ENCODE measurements around the gene VSTM2L.
"Not testable (repeated sequence)": the region's sequence is repeated elsewhere in the genome, so short reads cannot be mapped to it uniquely, and the experiment has no call there.

Gene VSTM2L

GRCh38 chr20:37902504-37903313, at the start of gene VSTM2L:
Gene VSTM2L, plus strand, starts transcription at chr20:37903127. Its CDS starts 224 bp downstream, at chr20:37903351.
- DNase-seq, result no peak

DNA sequence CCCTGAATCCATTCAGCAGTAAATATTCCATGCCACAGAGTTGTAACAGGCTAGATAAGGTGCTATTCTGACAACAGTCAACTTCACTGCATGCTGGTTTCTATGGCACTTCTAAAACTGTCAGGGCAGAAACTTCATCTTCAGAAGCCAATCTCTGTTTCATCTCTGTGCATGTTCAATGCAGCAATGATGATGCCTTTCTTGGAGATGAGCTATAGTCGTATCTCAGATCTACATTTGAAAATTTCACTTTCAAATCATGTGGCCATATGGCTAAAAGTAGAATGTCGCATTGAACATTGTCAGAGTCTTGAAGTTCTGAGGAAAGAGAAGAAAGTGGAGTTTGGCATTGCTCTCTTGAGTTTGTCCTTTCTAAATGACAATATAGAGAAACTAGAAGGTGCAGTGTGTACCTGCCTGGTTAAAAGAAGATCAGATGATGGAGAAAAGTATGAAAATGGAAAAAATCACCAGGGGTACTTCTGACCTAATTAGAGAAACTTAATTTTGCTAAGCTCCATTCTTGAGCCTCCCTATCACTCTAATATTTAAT, 49.0 kb upstream of the VSTM2L start:
- no peak for DNase-seq

DNA sequence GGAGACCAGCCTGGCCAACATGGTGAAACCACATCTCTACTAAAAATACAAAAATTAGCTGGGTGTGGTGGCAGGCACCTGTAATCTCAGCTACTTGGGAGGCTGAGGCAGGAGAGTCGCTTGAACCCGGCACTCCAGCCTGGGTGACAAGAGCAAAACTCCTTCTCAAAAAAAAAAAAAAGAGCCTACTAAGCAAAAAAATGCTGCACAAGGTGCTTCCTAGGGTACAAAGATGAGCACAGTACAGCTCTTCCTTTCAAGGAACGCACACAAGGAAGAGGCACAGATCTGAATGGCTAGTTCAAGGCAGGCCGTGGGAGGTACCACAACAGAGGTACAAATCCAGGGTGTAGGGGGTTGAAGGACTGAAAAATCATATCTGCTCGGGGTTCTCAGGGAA, 46.9 kb upstream of the VSTM2L start:
- DNase-seq, result not testable (repeated sequence)

DNA sequence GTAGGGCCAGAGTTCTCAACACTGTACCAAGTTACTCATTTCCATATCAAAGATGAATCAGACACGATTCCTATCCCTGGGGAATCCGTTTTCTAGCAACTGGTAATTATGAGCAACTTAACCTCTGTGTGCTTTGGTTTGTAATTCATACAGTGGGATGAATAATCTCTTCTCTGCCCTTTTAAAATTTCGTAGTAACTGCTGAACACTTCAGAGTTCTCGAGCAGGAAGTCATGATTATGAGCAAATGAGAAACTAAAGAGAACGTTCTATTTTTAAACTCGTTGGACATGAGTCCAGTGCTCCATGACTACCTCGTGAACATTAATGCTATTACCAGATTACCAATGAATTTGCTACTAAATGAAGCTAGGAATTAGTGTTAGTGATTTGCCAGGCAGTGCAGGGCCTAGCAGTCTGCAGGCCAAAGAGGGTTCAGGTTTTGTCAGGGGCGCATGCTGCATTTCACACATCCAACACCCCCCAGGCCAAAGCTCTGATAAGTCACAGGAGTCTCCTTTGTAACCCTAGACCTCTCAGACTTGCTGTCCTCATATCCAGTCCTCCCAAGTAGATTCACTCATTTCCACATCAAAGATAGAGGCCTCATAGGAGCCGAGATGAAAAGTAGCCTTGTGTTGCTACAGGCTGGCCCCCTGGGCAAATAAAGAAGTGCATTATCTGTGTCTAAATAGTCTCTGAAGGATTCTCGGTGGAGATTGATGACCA, 45.8 kb upstream of the VSTM2L start:
- DNase-seq, result no peak

DNA sequence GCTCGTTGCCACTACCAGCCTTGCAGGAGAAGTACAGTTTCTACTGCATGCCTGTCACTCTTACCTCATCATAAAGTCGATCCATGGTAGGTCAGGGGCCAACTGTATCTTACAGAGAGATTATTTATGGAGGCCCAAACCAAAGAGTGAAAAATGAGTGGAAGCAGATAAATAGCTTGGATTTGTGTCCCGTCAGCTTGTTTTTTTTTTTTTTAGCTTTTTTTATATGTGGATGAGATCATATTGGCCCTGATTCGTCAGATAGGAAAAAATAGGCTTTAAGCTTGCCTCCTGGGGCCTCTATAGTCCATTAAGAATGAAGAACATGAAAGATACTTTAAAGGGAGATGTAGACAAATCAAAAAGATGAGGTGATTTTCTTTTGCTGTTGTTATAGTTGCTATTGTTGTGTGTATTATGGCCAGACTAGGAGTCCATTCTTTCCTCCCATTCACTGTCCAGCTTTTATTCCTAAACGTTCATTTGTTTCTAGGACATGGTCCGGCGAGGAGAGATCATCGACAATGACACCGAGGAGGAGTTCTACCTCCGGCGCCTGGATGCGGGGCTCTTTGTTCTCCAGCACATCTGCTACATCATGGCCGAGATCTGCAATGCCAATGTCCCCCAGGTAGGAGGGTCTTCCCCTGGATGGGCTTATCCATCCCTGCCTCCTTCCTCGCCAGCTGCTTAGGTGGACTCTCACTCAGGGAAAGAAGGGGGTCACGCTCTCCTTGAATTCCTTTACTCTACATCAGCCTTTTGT, 43.3 kb upstream of the VSTM2L start:
- DNase-seq, result no peak

DNA sequence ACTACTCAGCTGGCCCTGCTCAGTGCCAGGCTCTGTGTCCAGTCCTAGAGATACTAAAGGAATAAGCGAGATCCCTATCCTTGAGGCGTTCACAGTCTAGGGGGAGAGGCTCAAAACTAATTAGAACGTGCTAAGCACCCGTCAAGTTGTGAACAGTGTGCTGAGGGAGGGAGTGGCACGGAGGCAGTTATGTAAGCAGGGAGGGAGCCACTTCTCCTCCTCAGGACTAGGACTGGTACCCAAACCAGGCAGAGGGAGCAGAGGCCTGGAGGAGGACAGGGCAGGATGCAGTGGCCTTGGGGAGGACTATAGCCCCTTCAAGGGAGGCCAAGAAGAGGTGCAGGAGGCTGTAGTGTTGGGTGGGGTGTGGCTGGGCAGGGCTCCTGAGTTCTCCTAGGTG, 39.6 kb upstream of the VSTM2L start:
- no peak for DNase-seq

- DNase-seq, result no peak
These were observed 38.6 kb upstream of the VSTM2L start for GRCh38 chr20:37864298-37864697.

- no peak for DNase-seq
These were observed 36.9 kb upstream of the VSTM2L start for GRCh38 chr20:37866051-37866450.

DNA sequence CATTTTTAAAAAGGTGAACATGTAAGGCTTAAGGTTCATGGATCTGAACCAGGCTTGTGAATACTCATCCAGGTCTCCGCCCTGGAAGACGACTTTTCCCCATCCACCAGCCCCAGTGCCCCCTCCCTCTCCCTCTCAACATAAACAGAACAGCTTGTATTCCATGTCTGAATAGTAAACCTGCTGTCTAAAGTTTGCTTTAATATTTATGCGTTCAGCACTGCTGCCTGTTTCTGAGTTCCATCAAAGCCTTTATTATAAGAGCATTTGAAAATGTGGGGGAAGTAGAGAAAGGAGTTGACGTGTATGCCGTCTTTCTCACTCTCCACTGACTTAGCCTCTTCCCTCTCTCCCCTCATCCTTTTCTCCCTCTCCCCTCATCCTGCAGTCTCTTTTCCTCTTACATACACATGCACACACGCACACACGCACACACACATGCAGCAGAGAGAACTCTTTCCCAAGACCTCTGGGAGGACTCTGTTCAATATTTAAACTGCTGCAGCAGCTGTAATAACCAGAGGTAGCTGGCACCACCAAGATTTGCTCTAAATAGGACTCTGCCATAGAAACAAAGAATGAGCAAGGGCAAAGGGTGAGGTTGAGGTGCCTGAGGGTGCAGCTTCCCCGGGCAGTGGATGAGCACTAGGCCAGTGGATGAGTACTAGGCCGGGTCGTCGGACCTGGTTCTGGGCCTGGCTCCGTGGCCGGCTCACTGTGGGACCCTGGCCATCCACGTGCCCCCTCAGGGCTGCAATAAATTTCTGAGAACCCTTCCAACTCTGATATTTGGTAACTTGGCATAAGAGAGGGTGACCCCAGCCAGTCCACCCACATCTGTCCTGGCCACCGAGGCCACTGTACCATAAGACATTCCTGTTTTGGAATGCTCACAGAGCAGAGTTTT, 35.4 kb upstream of the VSTM2L start:
- DNase-seq, result no peak

DNA sequence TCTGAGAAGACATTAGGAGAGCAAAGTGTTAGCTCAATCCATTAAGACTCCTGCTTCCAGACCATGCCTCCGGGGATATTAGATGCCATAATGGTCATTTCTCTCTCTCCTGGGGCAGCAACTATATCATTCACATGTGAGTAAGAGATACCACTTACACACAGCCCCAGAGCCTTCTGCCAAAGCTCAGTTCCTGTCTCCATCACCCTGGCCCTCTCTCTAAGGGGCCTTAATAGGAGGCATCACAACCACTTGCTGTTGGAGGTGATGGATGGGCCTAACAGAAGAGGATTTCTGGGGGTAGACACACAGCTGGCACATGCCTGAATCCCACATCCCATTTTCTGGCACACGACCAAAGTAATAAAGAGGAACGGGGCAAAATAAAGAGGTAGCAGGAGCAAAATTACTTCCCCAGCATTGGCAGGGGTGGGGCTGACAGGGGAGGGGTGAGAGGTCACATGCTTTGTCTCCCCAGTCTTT, 34.0 kb upstream of the VSTM2L start:
- no peak for DNase-seq

- DNase-seq, result no peak
These were observed 33.5 kb upstream of the VSTM2L start for GRCh38 chr20:37869334-37869861.

DNA sequence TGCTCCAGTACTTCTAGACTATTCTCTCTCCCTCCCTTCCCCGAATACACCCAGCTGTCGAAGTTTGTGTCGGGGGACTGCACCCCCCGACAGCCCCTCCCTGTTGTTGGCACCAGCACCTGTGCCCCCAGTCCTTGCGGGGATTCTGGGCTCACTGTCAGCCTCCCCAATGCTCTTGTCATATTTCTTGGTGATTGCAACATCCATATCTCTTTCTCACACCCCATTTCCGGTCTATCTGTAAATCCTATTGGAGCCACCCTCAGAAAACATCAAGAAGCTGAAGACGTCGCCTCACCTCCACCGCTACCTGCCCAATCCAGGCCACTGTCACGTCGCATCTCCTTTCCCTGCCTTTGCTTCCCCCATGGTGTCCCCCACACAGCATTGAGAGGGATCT, 32.6 kb upstream of the VSTM2L start:
- no peak for DNase-seq

DNA sequence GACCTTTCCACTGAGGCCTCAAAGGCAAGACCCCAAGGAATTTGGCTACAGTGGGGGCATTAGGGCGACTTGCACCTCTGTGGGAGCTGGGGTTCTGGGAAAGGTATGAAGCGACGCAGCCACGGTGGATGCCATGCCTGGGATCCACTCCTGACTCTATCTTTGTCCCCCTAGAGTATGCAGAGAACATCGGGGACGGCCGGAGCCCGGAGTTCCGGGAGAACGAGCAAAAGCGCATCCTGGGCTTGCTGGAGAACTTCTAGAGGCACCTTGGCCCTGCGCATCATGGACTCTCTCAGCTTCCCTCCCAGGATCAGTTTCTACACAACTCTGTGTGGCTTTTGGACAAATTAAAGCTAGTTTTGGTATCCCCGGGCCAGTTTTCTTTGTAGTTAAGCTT, 31.2 kb upstream of the VSTM2L start:
- DNase-seq, result no peak

DNA sequence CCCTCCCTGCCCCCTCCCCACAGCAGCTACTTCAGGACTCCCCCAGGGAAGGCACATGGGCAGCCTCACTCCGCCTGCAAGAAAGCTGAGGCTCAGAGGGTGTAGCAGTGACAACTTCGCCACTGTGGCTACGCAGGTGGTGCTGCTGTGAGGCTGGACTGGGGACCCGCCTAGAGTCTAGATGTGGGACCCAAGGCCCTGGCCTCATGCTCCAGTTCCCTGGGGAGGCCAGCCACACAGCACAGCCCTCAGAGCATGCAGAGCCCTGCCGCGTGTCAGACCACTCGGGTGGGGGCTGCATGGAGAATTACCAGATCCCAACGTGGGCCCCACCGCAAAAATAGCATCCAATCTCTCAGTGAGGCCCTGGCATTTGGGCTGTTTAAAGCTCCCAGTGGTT, 30.8 kb upstream of the VSTM2L start:
- DNase-seq, result no peak

DNA sequence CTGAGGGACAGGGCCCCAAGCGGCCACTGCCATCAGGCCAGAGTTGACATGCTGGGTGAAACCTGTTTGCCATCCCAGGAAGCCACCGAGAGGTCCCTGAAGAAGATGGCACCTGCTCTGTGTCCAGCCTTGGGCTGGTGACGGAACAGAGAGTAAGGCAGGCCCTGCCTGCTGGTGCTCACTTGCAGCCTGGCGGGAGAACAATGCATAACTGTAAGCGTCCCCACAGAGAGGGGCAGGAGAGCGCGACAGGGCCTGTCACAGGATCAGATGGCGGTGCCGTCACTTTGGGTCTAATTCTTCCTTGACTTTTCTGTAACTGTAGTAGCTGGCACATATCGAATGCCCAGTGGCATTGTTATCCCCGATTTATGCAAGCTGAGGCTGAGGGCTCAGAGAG, 29.0 kb upstream of the VSTM2L start:
- DNase-seq, result no peak

DNA sequence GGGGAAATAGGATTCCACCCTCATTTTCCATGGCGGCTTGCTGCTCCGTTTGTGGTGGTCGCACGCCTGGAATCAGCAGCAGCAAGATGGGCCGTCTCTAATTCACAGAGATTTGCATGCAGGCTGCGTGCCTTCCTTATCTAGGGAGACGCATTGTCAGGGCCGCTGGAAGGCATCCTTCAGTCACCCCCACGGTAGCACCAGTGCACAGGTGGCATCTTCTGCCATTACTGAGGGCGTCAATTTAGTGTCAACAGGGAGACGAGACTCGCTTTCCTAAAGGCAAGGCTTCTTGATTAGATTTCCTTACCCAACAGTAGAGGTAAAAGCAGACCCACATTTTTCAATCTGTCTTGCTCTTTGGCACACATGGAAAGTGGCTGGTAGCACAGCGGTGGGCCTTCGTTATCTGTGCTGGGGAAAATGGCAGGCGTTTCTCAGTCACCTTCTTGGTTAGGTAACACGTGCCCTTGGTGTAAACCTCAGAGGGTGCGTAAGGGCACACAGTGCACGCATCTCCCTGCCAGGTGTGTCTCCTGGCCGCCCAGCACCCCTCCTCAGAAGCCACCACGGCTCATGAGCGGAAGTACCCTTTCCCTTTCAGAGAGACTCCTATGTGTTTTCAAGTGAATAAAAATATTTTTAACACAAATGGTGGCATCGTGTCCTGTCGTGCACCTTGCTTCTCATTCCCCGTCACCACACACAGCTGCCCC, 27.3 kb upstream of the VSTM2L start:
- no peak for DNase-seq

DNA sequence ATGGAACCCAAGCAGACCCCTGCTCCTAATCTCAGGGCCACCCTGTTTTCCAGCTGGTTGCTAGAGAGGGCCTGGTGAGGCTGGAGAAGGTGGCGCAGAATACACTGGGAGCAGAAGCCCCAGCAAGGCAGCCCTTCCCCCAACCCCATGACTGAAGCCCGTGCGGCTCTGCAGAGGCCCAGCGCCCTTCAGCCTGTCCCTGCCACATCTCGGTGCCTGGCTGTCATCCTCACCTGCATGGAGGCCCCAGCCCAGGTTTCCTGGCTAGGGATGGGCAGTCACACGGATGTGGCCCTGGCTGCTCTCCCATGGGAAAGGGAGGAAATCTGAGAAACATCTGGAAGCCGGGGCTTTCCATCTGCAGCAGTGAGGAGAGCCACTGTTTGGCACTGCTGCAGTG, 26.1 kb upstream of the VSTM2L start:
- DNase-seq, result no peak

GRCh38 chr20:37877832-37878772, 24.8 kb upstream of the VSTM2L start:
- no peak for DNase-seq

DNA sequence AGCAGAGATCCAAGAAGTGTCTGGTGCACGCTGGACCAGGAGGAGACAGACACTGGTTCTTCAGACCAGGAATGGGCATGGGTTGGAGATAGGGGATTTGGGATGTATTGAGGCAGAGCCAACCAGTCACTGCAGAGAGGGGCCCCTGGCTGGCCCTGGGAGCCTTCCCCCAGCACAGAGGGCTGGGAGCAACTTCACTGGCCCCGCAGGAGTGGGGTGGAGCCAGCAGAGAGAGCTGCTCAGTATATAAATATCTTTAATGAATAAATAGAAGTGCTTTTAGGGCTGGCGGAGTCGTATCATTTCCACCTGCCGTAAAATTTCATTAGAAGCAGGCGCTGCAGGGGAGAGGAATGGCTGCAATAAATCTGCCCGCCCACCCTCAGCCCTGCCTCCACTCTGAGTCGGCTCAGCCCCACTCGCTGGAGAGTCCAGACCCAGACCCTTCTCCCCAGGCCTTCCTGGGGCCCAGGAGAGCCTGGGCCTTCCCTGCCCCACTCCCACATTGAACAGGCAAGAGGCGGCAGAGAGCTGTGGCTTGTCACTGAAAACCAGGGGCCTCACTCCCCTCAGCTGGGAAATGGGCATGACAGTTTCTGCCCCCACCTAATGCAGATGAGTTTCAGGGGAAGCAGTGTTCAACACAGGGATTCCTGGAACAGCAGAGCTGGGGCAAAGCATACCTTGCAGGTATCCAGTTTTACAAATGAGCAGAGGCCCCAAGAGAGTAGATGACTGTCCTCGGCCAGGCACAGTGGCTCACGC, 23.9 kb upstream of the VSTM2L start:
- no peak for DNase-seq

Data from NCI-H524 treated with DMSO at 0.1 percent for 48 hours (cell line).